G401.6 (cell line): Measurements from ENCODE around the gene BIVM.

Experiments used
- FAIRE-seq: peaks from 2 replicates; lab custom pipeline; 2012; peaks lifted over from hg19 to GRCh38; lab: Jason Lieb, UNC

The BIVM gene

DNA sequence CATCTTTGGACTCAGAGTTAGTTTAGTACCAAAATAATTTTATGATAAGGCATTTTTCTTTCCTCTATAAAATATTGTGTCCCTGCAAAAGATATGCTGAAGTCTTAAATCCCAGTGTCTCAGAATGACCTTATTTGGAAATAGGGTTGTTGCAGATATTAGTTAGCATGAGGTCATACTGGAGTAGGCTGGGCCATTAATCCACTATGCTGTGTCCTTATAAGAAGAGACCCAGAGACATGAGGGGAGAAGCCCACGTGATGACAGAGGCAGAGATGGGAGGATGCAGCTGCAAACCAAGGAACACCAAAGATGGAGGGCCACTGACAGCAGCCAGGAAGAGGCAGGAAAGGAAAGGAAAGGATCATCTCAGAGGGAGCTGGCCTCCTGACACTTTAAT is 6.5 kb upstream of the BIVM start:
- no peak for FAIRE-seq

DNA sequence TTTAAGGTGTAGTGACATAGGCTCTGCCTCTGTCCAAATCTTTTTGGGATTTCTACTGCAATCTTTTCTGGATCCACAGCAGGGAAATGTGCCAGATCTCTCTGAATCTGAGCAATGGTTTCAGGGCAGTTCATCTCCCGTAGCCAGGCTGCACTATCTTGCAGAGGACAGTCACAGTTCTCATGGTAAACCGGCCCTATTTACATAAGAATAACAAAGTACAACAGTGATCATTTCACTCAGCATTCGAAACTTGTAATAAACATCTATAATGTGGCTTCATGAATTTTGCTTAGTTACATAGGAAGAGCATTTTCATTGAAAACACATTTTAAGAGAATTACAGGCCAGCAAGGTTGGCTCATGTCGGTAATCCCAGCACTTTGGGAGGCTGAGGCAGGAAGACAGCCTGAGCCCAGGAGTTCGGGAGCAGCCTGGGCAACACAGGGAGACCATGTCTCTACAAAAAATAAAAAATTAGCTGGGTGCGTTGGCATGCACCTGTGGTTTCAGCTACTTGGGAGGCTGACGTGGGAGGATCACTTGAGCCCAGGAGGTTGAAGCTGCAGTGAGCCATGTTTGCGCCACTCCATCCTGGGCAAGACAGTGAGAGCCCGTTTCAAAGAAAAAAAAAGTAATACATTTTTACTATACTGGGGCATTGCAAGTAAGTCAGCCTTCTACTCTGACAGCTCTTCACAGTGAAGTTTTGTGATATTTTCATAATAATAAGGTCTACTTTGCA is 5.1 kb upstream of the BIVM start:
- FAIRE-seq: no peak

- FAIRE-seq: no peak
These were observed 666 bp downstream of the BIVM start for GRCh38 chr13:102799426-102800144.

- FAIRE-seq: no peak
These were observed 1.5 kb downstream of the BIVM start for GRCh38 chr13:102800145-102801041.

DNA sequence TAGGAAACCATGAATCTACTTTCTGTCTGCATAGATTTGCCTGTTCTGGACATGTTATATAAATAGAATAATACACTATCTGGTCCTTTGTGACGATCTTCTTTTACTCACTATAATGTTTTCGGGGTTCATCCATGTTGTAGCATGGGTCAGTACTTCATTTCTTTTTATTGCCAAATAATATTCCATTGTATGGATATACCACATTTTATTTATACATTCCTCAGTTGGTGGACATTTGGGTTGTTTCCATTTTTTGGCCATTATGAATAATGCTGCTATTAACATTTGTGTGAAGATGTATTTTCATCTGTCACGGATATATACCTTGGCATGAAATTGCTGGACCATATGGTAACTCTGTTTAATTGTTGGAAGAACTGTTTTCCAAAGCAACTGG is 6.8 kb downstream of the BIVM start:
- FAIRE-seq: no peak

- no peak for FAIRE-seq
These were observed 8.8 kb downstream of the BIVM start for GRCh38 chr13:102807699-102808098.

GRCh38 chr13:102812611-102813287 is 13.8 kb downstream of the BIVM start:
- FAIRE-seq: no peak

DNA sequence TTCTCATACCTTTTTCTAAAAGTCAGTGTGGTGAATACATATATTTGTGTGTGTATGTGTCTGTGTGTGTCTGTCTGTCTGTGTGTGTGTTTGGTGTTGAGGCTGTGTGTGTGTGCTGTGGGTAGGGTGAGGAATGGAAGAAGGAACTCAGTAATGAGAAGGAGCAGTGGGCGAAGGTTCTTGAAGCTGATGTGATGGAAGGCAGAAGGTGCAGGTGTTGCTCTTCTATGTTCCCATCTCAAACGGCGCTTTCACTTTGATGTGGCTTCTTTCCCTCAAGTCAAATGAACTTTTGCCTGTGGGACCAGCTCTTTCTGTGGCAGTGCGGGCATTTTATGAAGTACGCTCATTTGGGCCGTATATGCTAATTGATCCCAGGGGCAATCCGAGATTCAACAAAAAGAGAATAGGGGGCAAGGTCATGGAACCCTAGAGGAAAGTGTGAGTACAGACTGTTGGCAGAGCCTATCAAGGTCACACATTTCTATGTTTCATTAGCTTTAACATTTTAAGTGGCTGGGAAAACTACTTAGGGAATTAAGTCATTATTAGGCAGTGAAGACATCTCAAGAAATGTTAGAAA is 15.2 kb downstream of the BIVM start:
- no peak for FAIRE-seq

- no peak for FAIRE-seq
These were observed 15.9 kb downstream of the BIVM start for GRCh38 chr13:102814793-102815192.

GRCh38 chr13:102815788-102816187 is 16.9 kb downstream of the BIVM start:
- FAIRE-seq: no peak

DNA sequence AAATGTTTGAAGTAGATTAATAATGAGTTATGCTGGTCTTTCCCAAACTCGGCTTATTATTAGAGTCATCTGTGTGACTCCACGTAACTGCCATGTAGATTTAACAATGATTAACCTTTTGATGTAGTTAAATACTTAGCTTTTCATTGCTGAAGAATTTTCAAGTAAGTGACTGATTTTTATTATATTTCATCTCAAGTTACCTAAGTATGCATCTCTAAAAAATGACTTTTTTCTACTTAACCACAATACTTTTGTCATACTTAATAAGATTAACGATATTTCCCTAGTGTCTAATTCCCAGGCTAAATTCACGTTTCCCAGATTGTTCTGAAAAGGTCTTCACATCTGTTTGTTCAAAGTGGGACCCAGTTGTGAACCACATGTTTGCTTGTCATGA is 17.8 kb downstream of the BIVM start:
- FAIRE-seq: no peak

DNA sequence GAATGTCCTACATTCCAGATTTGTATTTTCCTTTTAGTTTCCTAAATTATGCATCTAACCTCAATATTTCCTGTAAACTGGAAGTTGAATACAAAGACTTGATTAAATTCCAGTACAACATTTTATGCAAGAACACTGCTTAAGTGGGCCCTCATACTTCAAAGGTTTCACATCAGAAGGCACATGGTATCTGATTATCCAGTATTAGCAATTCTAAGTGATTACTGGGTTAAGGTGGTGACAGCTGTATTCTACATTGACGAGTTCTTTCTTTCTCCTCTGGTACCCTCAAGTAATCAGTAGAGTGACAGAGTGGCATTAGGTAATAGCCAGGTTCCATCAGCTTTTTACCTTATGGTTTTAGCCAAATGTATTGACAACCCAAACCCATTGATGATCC is 18.3 kb downstream of the BIVM start:
- peak; percentile 76 for FAIRE-seq

DNA sequence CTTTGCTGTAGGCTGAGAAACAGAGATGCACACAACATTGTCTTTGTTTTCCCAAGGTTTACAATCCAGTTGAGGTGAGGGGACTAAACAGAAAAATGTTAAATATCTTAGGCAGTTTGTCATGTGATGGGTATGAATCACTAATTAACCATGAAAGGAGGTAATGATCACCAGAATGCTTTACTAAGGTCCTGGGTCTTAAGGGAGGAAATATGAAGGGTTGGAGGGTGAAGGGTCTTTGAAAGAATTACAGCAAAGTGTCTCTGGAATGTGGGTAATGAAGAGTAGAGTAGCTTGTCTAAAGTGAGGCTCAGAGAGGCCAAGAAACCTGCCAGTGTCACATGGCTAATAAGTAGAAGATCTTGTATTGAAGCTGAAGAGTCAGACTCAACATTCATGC is 19.0 kb downstream of the BIVM start:
- peak; percentile 91 for FAIRE-seq

DNA sequence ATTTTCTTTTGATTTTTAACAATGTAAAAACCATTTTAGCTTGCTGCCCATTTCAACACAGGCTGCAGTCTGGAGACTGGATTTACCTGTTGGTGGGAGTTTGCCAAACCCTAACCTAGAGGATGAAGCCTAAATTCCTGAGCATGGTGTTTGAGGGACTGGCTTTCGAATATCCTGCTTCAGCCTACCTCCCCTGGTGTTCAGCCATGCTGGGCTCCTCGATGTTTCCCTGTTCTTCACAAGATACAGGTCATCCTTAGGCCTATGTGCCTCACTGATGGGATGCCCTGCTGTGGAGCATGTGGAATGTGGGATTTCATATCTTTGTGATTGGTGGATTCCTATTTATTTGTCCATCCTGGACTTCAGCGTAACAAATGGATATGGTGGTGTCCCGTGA is 26.5 kb downstream of the BIVM start:
- FAIRE-seq: no peak

DNA sequence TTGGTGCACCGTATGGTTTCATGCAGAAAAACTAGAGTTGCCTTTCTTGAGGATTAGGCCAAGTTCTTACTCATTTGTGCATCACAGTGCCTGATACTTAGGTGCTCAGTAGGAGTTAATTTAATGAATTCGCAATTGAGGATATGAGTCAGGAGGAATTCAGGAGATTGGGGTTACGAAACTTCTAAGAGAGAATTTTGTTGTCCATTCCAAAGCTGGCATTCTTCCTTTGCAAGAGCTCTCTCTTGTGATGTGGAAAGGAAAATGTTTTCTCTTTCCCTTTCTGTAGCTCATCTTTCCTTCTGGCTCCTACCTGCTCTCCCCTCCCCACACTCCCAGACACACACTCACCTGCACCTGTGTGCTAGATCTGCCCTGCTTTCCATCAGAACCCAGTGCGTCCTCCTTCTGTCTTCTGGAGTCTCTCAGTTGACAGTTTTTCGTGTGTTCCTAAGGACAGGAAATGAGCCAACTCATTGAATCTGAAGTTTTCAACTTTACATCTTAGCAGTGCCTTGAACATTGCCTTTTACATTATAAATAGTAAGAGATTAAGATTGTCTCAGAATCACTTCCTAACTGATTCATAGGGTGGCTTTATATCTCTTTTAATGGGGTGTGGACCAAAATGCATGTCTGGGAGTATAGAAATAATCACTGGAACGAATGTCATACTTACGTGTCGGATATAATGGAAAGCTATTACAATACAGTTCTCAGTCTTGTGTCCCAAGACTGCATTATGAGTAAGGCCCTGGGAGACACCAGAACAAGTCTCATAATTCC is 27.2 kb downstream of the BIVM start:
- FAIRE-seq: peak; percentile 97

GRCh38 chr13:102830646-102831045 is 31.7 kb downstream of the BIVM start:
- FAIRE-seq: no peak

DNA sequence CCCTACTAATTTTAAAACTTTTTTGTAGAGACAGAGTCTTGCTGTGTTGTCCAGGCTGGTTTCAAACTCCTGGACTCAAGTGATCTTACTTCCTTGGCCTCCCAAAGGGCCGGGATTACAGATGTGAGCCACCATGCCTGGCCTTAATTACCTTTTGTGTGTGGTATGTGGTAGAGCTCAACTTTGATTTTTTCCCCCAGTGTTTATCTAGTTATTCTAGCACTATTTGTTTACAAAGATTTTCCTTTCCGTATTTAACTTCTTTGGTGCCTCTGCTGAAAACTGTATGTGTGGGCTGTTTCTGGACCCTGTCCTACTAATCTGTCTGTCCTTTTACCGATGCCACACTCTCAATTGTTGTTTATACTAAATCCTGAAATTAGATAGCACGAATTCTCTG is 37.6 kb downstream of the BIVM start:
- FAIRE-seq: no peak

- no peak for FAIRE-seq
These were observed 39.4 kb downstream of the BIVM start for GRCh38 chr13:102838273-102838672.

DNA sequence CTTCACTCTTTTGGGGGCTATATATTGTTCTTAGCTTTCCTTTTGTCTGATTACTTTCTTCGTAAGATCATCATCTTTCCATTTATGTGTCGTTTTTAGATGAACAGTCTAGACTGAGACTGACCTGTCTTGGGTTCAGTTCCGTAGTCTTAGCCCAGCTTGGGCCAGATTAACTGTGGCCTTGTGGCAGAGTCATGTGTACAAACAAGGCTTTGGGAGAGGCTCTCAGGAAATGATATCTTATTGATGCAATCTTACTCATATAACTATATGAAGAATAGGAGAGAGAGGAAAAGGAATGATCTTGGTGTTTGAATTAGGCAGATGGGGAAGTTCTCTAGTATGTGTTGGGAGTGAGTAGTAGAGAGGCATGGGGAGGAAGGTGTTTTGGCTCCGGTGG is 40.1 kb downstream of the BIVM start:
- no peak for FAIRE-seq

- FAIRE-seq: no peak
These were observed 40.5 kb downstream of the BIVM start for GRCh38 chr13:102839462-102839861.

DNA sequence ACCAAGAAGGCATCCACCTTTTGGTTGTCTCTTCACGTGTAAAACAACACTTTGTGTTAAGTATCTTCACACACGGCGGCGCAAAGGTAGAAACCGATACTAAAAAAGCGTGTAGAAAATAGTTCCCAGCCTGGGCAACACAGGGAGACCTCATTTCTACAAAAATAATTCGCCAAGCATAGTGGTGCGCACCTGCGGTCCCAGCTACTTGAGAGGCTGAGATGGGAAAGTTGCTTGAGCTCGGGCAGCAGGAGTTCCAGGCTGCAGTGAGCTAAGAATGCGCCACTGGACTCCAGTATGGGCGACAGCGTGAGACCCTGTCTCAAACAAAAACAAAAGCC is 46.3 kb downstream of the BIVM start:
- FAIRE-seq: no peak
